Hepatocyte (in vitro differentiated cells): ENCODE results near the gene SLC35G1.

Experiments
- CTCF ChIP-seq: fragments of 200-600 bp; sonication (generic); IDR thresholded peaks from 2 replicates; pipeline ENCODE4 v1.5.1; 2016; ENCODE audit warnings: antibody characterized with exemption, mild to moderate bottlenecking; ENCODE audit not compliant: poor library complexity
- EZH2 ChIP-seq: fragments of 200-600 bp; sonication (generic); IDR thresholded peaks from 2 replicates; pipeline ENCODE4 v1.6.1; 2016; ENCODE audit warnings: antibody characterized with exemption, mild to moderate bottlenecking, borderline replicate concordance
- EZH2phosphoT487 ChIP-seq: fragments of 200-600 bp; sonication (generic); IDR thresholded peaks from one replicate; pipeline ENCODE4 v1.6.1; 2018; ENCODE audit warnings: antibody characterized with exemption, mild to moderate bottlenecking, low read depth, moderate library complexity; ENCODE audit not compliant: unreplicated experiment, severe bottlenecking

DNA sequence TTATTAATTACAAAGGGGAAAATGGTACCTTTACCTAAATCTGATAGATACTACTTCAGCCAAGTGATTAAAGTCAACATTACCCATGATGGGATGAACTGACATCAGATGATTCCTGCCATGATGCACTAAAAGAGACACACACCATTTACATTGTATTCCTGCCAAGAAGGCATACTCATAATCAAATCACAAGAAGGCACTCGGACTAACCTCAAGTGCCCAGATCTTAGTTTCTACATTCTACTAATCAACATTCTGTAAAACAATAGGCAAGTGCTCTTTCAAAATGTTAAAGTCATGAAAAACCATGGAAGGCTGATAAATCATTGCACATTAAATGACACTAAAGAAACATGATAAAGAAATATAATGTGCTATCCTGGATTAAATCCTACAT, 44.4 kb downstream of the SLC35G1 start:
- TF ChIP-seq CTCF (no peak), EZH2 (no peak), EZH2phosphoT487 (no peak)
